C4-2B (cell line): Measurements from ENCODE around the gene FURIN.

ENCODE experiments used
- CTCF ChIP-seq: fragments of 450-650 bp; conservative IDR thresholded peaks from 2 replicates; pipeline ENCODE4 v1.5.1; 2017; ENCODE audit warnings: mild to moderate bottlenecking
- ZFX ChIP-seq: fragments of 450-650 bp; IDR thresholded peaks from 2 replicates; pipeline ENCODE4 v1.6.1; 2017

DNA sequence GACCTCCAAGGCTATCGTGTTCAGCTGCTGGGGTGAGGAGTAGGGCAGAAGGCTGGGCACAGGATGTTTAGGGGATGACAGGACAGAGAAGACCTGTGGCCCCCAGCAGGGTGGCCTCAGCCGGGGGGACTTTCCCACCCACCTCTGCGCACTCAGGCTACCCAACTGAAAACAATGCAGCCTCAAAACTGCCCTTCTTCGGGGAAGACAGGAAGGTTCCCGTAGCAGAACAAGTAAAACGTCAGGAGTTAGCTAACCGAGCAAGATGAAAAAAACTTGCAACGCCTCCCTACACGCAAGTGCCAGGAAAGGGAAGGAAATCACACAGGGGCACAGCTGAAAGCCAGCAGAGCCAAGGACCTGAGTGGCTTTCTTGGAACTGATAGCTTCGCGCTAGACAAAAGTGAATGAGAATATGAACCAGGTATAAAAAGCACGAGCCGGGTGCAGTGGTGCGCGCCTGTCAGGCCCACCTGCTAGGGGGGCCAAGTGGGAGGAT lies 38.4 kb upstream of the FURIN start:
- no peak for TF ChIP-seq CTCF
- no peak for TF ChIP-seq ZFX
